ENCODE data around the gene TUBGCP2. TPM values are rescaled to one million over a fixed set of nuclear protein-coding genes. Genes with fewer than 3 reads are reported as not detected.

The TUBGCP2 gene
- 47.7 TPM for total RNA-seq

DNA sequence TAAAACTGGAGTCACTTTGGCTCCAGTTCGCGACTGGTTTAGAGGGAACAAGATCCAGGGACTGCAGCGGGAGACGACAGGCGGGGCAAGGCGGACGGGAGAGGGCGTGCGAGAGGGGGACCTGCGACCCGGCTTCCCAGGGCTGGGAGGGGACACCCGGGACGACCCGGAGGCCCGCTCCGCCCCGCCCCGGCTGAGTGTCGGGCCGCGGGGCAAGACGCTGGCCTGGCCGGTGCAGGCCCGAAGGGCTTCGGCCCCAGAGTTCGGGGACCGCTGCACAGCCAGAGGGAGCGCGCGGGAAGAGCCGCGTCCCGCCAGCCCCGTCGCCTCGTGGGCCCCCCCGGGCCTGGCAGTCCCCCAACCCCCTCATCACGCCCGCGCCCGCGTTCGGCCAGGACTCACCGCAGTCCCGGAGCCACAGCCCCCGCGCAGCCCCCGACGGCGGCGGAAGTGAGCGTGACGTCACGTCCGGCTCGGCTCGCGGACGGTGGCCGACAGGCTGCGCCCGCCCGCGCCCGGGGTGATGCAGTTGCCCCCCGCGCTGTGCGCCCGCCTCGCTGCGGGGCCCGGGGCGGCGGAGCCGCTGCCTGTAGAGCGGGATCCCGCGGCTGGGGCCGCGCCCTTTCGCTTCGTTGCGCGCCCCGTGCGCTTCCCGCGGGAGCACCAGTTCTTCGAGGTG, at the start of gene TUBGCP2, which contains the start of gene ZNF511:
Gene TUBGCP2 (minus strand): TSS at position 452 of the 679 bp plus-strand sequence. CDS start 5,931 bp downstream, outside the sequence.
Gene ZNF511 (plus strand): TSS at position 494 of the 679 bp plus-strand sequence. CDS start 30 bp downstream, at position 524.
- DNase-seq = peak; percentile 92

- peak; percentile 71 for DNase-seq
These were observed 48.9 kb upstream of the TUBGCP2 start, which contains the start of gene FUOM for GRCh38 chr10:133357285-133358161. FUOM (minus strand) TSS chr10:133358019; CDS start chr10:133358007, 12 bp downstream.

DNA sequence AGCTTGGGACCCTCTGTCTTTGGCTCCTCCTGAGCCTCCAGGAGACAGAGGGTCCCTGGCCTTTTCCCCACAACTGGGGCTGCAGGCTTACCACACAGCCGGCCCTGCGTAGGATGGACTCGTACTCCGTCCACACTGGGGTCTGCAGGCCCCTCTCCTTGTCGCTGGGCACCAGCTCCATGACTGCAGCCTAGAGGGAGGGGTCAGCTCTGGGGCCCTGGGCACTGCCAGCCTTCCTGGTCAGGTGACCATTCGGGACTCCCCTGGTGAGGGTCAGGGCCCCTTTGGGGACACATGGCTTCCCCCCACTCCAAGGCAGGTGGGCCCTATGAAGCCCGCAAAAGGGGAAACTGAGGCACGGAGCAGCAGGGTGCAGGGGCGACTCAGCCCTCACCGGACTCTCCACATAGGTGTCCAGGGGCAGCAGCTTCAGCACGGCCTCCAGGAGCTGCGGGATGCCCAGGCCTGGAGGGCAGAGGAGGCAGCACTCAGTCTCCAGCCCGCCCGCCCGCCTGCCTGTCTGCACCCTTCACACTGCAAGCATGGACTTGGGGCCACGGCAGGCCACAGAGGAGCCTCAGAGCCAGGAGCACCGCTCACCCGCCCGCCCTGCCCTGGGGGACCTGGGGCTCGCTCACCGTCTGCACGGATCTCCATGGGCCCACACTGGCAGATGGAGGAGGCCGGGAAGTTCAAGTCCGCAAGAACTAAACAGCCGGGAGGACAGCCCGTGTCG, 48.0 kb upstream of the TUBGCP2 start:
- no peak for DNase-seq

- no peak for DNase-seq
These were observed 47.3 kb upstream of the TUBGCP2 start for GRCh38 chr10:133355991-133356390.

GRCh38 chr10:133355266-133355665, 46.6 kb upstream of the TUBGCP2 start:
- no peak for DNase-seq

DNA sequence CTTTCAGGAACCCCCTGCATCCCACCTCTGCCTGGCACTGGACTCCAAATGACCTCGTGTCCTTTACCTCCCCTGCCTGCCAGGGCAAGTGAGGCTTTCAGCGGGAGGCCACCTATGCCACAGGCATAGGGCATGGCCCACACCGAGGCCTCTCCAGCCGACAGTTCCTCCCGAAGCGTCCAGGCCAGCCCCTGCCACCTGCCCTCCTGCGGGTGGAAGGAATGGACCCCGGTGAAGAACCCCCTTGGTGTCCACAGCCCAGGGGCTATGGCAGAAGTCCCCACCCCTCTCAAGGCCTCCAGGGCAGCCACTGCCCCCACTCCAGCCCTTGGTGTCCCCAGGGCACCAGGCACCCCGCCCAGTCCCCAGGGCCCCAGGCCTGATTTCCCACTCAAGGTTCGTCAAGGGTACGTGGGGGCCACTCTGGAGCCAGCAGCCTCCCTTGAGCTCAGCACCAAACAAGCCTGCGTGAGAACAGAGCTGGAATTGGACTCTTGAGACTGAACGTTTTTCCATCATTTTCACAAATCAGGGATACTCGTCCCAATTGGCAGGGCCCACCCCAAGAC, 46.1 kb upstream of the TUBGCP2 start:
- DNase-seq = no peak

DNA sequence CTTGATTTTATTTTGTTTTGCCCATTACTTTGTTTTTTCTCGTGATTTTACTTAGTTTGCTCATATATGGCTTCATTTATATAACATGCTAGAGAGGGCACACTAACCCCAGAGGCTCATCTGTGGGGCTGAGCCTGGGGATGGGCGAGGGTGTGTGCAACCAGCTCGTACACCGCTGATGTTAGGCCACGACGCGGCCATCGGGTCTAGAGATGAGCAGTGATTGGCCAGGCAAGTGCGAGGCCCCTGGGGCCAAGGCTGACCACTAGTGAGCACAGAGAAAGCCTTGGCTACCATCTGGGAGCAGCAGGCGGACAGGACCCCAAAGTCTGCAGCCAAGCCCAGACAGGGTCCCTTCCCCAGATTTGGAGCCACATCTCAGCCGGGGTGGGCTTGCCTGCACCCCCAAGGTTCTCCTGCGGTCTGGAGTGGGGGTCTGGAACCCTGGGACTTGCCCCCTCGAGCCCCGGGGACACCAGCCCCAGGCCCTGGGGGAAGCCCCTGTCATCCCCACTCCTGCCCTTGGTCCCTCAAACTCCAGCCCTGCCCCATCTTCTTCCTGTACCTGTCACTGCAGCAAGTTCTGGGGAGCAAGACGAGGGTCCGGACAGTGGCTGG, 45.4 kb upstream of the TUBGCP2 start:
- no peak for DNase-seq

DNA sequence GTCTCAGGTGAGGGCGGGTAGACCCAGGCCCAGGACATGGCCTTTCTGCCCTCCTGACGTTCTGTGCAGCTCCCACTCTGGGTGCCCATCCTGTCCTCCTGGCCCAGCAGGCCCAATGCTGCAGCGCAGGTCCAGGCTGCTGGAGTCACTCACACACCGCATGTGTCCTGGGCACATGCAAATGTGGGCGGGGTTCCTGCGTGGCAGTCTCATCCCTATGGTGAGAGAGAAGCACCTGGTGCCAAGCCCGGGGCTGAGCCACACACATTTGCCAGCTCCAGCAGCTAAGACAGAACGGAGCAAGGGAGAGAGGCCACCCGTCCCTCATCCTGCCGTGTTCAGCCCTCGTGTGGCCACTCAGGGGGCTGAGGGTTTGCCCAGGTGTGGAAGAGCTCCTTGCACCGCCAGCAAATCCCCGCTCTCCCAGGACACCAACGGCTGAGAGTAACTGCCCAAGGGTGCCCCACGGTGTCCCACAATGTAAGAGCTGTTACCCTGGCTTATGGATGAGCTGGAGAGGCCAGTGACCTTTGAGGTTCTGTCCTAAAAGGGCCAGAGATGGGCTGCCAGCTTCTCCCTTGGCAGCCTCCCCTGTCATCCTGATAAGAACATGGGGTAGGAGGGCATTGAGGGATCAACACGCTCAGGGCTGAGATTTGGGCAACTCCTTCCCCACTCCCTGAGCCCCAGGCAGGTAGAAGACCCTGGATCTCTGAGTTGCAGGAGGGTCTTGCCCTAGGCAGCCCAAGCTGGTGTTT, 44.7 kb upstream of the TUBGCP2 start:
- DNase-seq = no peak

DNA sequence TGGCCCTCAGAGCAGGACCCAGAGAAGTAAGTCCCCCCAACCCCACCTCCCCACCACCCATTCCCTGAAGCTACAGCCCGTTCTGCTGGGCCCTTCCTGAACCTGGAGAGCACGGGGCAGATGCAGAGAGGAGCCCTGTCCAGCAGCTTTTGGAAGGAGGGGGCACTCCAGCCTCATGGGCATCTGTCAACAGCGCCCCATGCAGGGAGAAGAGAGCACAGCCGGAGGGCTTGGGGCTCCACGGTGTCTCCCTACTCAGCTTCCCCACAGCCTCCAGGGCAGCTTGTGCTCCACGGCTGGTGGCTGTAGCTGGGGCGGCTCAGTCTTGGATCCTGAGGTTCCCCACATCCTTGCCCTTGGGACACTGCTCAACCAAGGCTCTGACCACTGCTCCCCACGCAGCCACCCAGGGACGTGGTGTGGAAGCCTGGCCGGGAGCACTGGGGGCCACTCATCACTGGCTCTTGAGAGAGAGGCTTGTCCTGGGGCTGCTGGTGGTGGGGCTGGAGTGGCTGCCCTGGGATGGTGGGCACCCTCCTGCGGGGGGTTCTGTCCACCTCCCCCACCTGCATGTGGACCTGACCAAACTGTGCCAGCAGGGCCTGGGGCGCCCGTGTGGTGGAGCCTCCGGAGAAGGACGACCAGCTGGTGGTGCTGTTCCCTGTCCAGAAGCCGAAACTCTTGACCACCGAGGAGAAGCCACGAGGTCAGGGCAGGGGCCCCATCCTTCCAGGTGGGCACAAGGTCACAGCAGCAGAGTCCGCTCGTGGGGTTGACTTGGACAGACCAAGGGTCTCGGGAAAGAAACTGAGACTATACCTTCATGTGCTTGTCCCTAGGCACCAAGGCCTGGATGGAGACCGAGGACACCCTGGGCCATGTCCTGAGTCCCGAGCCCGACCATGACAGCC, 43.0 kb upstream of the TUBGCP2 start:
- DNase-seq = no peak

DNA sequence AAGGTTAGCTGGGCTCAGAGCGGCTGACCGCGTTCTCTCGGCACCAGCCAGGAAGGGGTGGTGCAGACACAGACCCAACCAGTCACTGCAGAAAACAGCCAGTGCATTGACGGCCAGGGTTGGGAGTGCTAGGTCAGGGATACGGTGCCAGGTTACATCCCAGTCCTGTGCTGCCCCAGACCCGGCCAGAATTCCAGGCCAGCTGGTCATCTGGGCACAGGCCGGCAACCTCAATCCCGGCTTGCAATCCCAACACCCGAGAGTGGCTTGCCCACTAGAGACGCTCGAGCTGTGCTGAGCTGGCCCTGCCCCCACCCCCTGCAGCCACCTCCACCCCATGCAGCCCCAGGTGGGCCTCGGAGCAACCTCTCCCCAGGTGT, 42.3 kb upstream of the TUBGCP2 start:
- no peak for DNase-seq

GRCh38 chr10:133350283-133350949, 41.7 kb upstream of the TUBGCP2 start:
- no peak for DNase-seq

GRCh38 chr10:133349577-133350011, 40.9 kb upstream of the TUBGCP2 start:
- no peak for DNase-seq

DNA sequence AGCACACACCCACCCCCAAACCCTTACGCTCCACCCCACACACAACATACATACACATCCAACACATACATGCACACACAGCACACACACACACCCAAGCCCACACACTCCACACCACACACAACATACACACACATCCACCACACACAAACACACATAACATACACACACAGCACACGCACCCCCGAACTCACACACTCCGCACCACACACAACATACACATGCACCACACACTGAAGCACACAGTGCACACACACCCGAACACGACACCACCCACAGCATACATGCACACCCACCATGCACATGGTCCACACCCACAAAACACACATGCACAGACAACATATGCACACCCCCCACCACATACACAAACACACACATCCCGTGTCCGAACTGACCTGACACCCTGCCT, 40.5 kb upstream of the TUBGCP2 start:
- no peak for DNase-seq

DNA sequence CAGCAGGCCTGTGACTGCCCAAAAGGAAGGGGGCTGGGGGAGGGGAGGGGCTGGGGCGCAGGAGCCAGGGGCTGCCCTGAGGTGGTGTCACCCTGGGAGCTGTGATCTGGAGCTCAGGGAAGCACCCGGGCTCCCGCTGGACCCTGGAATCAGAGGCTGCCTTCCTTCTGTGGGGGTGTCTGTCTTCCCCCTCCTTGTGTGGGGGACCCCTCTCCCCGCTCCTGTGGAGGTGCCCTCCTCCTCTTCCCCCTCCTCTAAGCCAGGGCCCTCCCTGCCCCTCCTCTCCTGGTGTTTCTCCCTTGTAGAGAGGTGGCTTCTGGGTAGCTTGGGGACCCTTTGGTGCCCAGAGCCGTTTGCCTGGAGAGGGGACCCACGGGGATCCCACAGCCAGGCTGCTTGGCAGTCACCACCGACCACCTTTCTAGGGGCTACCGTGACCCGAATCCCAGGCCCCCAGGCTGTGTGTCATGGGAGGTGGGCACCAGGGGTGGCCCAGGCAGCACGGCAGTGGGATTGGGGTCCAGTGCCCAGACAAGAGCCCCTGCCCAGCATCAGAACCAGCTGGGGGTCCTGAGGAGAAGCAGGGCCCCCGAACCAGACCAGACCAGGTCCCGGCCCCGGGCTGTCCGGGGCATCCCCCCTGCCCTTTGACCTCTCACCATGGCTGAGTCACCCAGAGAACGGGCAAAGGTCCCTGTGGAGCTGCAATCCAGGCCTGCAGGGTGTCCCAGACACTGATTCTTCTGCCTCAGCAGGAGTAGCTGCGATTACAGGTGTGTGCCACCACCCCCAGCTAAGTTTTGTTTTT, 39.2 kb upstream of the TUBGCP2 start:
- no peak for DNase-seq

DNA sequence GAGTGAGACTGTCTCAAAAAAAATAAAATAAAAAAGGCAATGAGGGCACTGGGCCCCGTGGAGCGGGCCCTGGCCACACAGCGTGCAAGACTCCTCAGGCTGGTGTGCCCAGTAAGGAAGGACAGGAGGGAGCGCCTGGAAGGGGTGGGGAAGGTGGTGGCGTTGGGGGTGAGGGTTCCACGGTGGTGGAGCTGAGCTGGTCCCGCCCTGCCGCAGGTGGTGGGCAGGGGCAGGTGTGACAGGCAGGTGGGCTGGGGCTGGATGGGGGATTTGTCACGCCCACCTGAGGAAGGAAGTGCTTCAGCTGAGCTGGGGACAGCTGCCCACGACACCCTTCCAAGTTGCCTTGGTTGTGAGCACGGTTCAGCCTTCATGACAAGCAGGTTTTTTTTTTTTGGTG, 37.7 kb upstream of the TUBGCP2 start:
- no peak for DNase-seq

- no peak for DNase-seq
These were observed 35.6 kb upstream of the TUBGCP2 start for GRCh38 chr10:133344236-133344635.

- DNase-seq = no peak
These were observed 34.9 kb upstream of the TUBGCP2 start for GRCh38 chr10:133343558-133343957.

- DNase-seq = no peak
These were observed 34.3 kb upstream of the TUBGCP2 start for GRCh38 chr10:133342942-133343341.

All from tongue (tissue), 2 donors.